HepG2 (cell line): ENCODE data around the gene NAP1L1. TPM values are rescaled to one million over a fixed set of nuclear protein-coding genes. Genes with fewer than 3 reads are reported as not detected.

Experiments
- ARNTL ChIP-seq: sonication (generic); formaldehyde crosslinking; IDR thresholded peaks from 2 replicates; pipeline ENCODE4 v1.4.0; 2020; ENCODE audit warnings: mild to moderate bottlenecking, missing genetic modification reagents
- BATF2 ChIP-seq: sonication (generic); formaldehyde crosslinking; IDR thresholded peaks from 2 replicates; pipeline ENCODE4 v1.8.0; 2022; ENCODE audit warnings: mild to moderate bottlenecking, missing genetic modification reagents, moderate library complexity
- DR1 ChIP-seq: sonication (generic); formaldehyde crosslinking; IDR thresholded peaks from 2 replicates; pipeline ENCODE4 v1.8.0; 2021; ENCODE audit warnings: mild to moderate bottlenecking, missing genetic modification reagents, inconsistent platforms
- GABPA ChIP-seq, 2 experiments: IDR thresholded peaks; 2 replicates each; pipeline ENCODE4 v1.6.1; 2011 to 2016; ENCODE audit warnings: low read depth in 2 of 2, low read length in 1 of 2, missing biosample characterization in 1 of 2, missing genetic modification characterization in 1 of 2
- GMEB1 ChIP-seq: sonication (generic); formaldehyde crosslinking; IDR thresholded peaks from 2 replicates; pipeline ENCODE4 v1.5.1; 2020; ENCODE audit warnings: missing genetic modification reagents, mild to moderate bottlenecking, borderline replicate concordance
- NFE2L1 ChIP-seq: sonication (generic); formaldehyde crosslinking; IDR thresholded peaks from 2 replicates; pipeline ENCODE4 v1.4.0; 2020; ENCODE audit warnings: missing genetic modification reagents, mild to moderate bottlenecking, borderline replicate concordance
- NFKB2 ChIP-seq: sonication (generic); formaldehyde crosslinking; IDR thresholded peaks from 2 replicates; pipeline ENCODE4 v1.4.0; 2020; ENCODE audit warnings: missing genetic modification reagents, borderline replicate concordance
- PAF1 ChIP-seq: IDR thresholded peaks from 2 replicates; pipeline ENCODE4 v1.6.1; 2016; ENCODE audit warnings: missing genetic modification reagents, missing compliant biosample characterization
- SCMH1 ChIP-seq: sonication (generic); formaldehyde crosslinking; IDR thresholded peaks from 2 replicates; pipeline ENCODE4 v1.9.0; 2021; ENCODE audit warnings: missing genetic modification reagents, mild to moderate bottlenecking, borderline replicate concordance
- XRCC5 ChIP-seq: fragments of 200-400 bp; formaldehyde crosslinking; optimal IDR thresholded peaks from 2 replicates; pipeline ENCODE3; 2017; ENCODE audit warnings: mild to moderate bottlenecking, low read length
- ZBTB4 ChIP-seq: sonication (generic); formaldehyde crosslinking; IDR thresholded peaks from 2 replicates; pipeline ENCODE4 v1.4.0; 2020; ENCODE audit warnings: missing genetic modification reagents, mild to moderate bottlenecking, borderline replicate concordance
- ZFP90 ChIP-seq: sonication (generic); formaldehyde crosslinking; IDR thresholded peaks from 2 replicates; pipeline ENCODE4 v1.8.0; 2022; ENCODE audit warnings: missing genetic modification reagents, mild to moderate bottlenecking, inconsistent platforms, borderline replicate concordance
- ZNF138 ChIP-seq: sonication (generic); formaldehyde crosslinking; IDR thresholded peaks from 2 replicates; pipeline ENCODE4 v1.5.0; 2020; ENCODE audit warnings: mild to moderate bottlenecking, low read depth, missing genetic modification reagents
- ZNF224 ChIP-seq: sonication (generic); formaldehyde crosslinking; IDR thresholded peaks from 2 replicates; pipeline ENCODE4 v1.5.0; 2020; ENCODE audit warnings: mild to moderate bottlenecking, missing genetic modification reagents
- ZNF264 ChIP-seq: sonication (generic); formaldehyde crosslinking; IDR thresholded peaks from 2 replicates; pipeline ENCODE4 v1.4.0; 2020; ENCODE audit warnings: missing genetic modification reagents
- ZNF350 ChIP-seq: sonication (generic); formaldehyde crosslinking; IDR thresholded peaks from 2 replicates; pipeline ENCODE4 v1.4.0; 2020; ENCODE audit warnings: mild to moderate bottlenecking, low read depth, missing genetic modification reagents, borderline replicate concordance
- ZNF670 ChIP-seq: sonication (generic); formaldehyde crosslinking; IDR thresholded peaks from 2 replicates; pipeline ENCODE4 v1.8.0; 2022; ENCODE audit warnings: mild to moderate bottlenecking, missing genetic modification reagents, borderline replicate concordance
- ZNF672 ChIP-seq: sonication (generic); formaldehyde crosslinking; IDR thresholded peaks from 2 replicates; pipeline ENCODE4 v1.8.1; 2022; ENCODE audit warnings: missing genetic modification reagents
- ZNF891 ChIP-seq: sonication (generic); formaldehyde crosslinking; IDR thresholded peaks from 2 replicates; pipeline ENCODE4 v1.5.0; 2020; ENCODE audit warnings: mild to moderate bottlenecking, missing genetic modification reagents
- polyA plus RNA-seq, 8 experiments: library from polyadenylated mRNA; depleted of rRNA in 3 of 8; stranded (reverse) in 7 of 8; unstranded in 1 of 8; fragments of >200 nt; fragmentation: Illumina TruSeq in 4 of 8; extraction: Trizol in 4 of 8; gene quantifications; 2 replicates each; pipeline versions ENCODE4 v1.2.1 to v1.2.3, GENCODE V29; 2011 to 2016; ENCODE audit warnings: low read depth in 4 of 8, missing spikeins in 1 of 8, mixed read lengths in 1 of 8; ENCODE audit not compliant: insufficient read depth in 1 of 8
- total RNA-seq, 5 experiments: library from RNA; depleted of rRNA; stranded (reverse); fragments of >200 nt; fragmentation: Illumina TruSeq; extraction: Trizol; gene quantifications; 2 replicates each; pipeline ENCODE4 v1.2.3, GENCODE V29; 2016; ENCODE audit warnings: low read depth in 1 of 5

NAP1L1 gene
- total and polyA plus RNA-seq, 2 of the 13 experiments (the other 11 are each of a cell fraction or from before 2014, with no cell fraction given), result 207 to 309 TPM

GRCh38 chr12:76083904-76084862 is at the start of gene NAP1L1 (continued):
- TF ChIP-seq ZNF224 (0 out of 2 replicates have a peak, but pooled peaks have one; percentile 9), ZNF672 (CRISPR knock-in tag) (no peak), NFE2L1 (CRISPR knock-in tag) (no peak), ZNF138 (0 out of 2 replicates have a peak, but pooled peaks have one; percentile 26), GABPA (IDR thresholded peaks at IDR 0.05; ENCODE audit: low read depth, low read length) (no peak), GABPA (CRISPR knock-in tag; IDR thresholded peaks at IDR 0.05; ENCODE audit: low read depth) (0 out of 2 replicates have a peak, but pooled peaks have one; percentile 12), ZNF670 (CRISPR knock-in tag) (0 out of 2 replicates have a peak, but pooled peaks have one; percentile 58), DR1 (peak; percentile 74; the same call in 1 of the 2 replicates), ZFP90 (CRISPR knock-in tag) (peak; percentile 85; the same call in 1 of the 2 replicates), PAF1 (CRISPR knock-in tag) (no peak), ZBTB4 (CRISPR knock-in tag) (0 out of 2 replicates have a peak, but pooled peaks have one; percentile 20), GMEB1 (CRISPR knock-in tag) (peak; percentile 88), ZNF350 (CRISPR knock-in tag) (peak; percentile 59), NFKB2 (CRISPR knock-in tag) (peak; percentile 57; the same call in 1 of the 2 replicates), ZNF264 (CRISPR knock-in tag) (0 out of 2 replicates have a peak, but pooled peaks have one; percentile 22), SCMH1 (CRISPR knock-in tag) (no peak), ZNF891 (CRISPR knock-in tag) (no peak), BATF2 (CRISPR knock-in tag) (no peak), XRCC5 (no peak), ARNTL (0 out of 2 replicates have a peak, but pooled peaks have one; percentile 33)
